MM.1S (cell line): Measurements from ENCODE around the gene OTOP3.
A peak's percentile ranks its signal among the peaks of the same experiment; 100 is the strongest.

Source experiments
- EZH2 ChIP-seq: fragments of 300-600 bp; sonication (generic); optimal IDR thresholded peaks from 2 replicates; pipeline ENCODE3; 2017; ENCODE audit warnings: low read depth, mild to moderate bottlenecking, antibody characterized with exemption, low read length, mixed read lengths
- EZH2phosphoT487 ChIP-seq: fragments of 300-600 bp; sonication (generic); IDR thresholded peaks from 2 replicates; pipeline ENCODE4 v1.6.1; 2018; ENCODE audit warnings: antibody characterized with exemption, low read length
- TF ChIP-seq, protein P1 (sequence below): fragments of 300-600 bp; sonication (generic); IDR thresholded peaks from 2 replicates; pipeline ENCODE4 v1.5.1; 2016; ENCODE audit warnings: antibody characterized with exemption, low read length, mixed read lengths

GRCh38 chr17:74935585-74936469 is at the start of gene OTOP3:
- TF ChIP-seq, protein P1, sequence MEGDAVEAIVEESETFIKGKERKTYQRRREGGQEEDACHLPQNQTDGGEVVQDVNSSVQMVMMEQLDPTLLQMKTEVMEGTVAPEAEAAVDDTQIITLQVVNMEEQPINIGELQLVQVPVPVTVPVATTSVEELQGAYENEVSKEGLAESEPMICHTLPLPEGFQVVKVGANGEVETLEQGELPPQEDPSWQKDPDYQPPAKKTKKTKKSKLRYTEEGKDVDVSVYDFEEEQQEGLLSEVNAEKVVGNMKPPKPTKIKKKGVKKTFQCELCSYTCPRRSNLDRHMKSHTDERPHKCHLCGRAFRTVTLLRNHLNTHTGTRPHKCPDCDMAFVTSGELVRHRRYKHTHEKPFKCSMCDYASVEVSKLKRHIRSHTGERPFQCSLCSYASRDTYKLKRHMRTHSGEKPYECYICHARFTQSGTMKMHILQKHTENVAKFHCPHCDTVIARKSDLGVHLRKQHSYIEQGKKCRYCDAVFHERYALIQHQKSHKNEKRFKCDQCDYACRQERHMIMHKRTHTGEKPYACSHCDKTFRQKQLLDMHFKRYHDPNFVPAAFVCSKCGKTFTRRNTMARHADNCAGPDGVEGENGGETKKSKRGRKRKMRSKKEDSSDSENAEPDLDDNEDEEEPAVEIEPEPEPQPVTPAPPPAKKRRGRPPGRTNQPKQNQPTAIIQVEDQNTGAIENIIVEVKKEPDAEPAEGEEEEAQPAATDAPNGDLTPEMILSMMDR: no peak
- TF ChIP-seq EZH2phosphoT487: no peak
- peak; percentile 60 for TF ChIP-seq EZH2
